Naive B cell (primary cell): ENCODE measurements around the gene NOL4L. TPM values are rescaled to one million over a fixed set of nuclear protein-coding genes. Genes with fewer than 3 reads are reported as not detected.

ENCODE experiments used
- ATAC-seq, 2 donors: fragments of 150-1000 bp; cut with Tn5 transposase; 2 replicates each; pipeline ENCODE4 v1.10.0; 2021; ENCODE audit warnings: low read depth in 2 of 2, mild to moderate bottlenecking in 2 of 2, moderate library complexity in 2 of 2
- DNase-seq: peaks from one replicate; pipeline ENCODE4 v3.0.0; 2022
- H3K27ac Mint-ChIP-seq, 6 donors: one replicate each; pipeline ENCODE4 v1.8.0; 2020 to 2022; ENCODE audit warnings: mild to moderate bottlenecking in 6 of 6, mixed read lengths in 6 of 6, moderate library complexity in 5 of 6, inconsistent platforms in 2 of 6
- H3K27me3 Mint-ChIP-seq, 3 donors: one replicate each; pipeline ENCODE4 v1.8.0; 2021 to 2022; ENCODE audit warnings: mixed read lengths in 3 of 3, mild to moderate bottlenecking in 1 of 3
- H3K36me3 Mint-ChIP-seq, 2 donors: one replicate each; pipeline ENCODE4 v1.8.0; 2020 to 2022; ENCODE audit warnings: mixed read lengths in 2 of 2, inconsistent platforms in 1 of 2, mild to moderate bottlenecking in 1 of 2
- H3K4me1 Mint-ChIP-seq, 3 donors: one replicate each; pipeline ENCODE4 v1.8.0; 2020 to 2022; ENCODE audit warnings: mixed read lengths in 3 of 3, inconsistent platforms in 1 of 3, mild to moderate bottlenecking in 1 of 3, moderate library complexity in 1 of 3
- H3K4me3 Mint-ChIP-seq, 8 donors: one replicate each; pipeline ENCODE4 v1.8.0; 2020 to 2022; ENCODE audit warnings: mild to moderate bottlenecking in 8 of 8, mixed read lengths in 8 of 8, moderate library complexity in 8 of 8, inconsistent platforms in 2 of 8
- H3K9me3 Mint-ChIP-seq, 7 donors: one replicate each; pipeline ENCODE4 v1.8.0; 2020 to 2022; ENCODE audit warnings: mixed read lengths in 7 of 7, mild to moderate bottlenecking in 5 of 7, inconsistent platforms in 2 of 7, moderate library complexity in 1 of 7
- polyA plus RNA-seq, 6 donors: library from polyadenylated mRNA; unstranded; fragments of 300-500 nt; fragmentation: Illumina TruSeq; gene quantifications; one replicate each; pipeline ENCODE4 v1.2.3, GENCODE V29; 2021; ENCODE audit warnings: low read depth in 6 of 6

The NOL4L gene
- polyA plus RNA-seq, 6 donors from 2014 or later: 1.3 to 4.2 (median 1.5) TPM; not detected in 1

DNA sequence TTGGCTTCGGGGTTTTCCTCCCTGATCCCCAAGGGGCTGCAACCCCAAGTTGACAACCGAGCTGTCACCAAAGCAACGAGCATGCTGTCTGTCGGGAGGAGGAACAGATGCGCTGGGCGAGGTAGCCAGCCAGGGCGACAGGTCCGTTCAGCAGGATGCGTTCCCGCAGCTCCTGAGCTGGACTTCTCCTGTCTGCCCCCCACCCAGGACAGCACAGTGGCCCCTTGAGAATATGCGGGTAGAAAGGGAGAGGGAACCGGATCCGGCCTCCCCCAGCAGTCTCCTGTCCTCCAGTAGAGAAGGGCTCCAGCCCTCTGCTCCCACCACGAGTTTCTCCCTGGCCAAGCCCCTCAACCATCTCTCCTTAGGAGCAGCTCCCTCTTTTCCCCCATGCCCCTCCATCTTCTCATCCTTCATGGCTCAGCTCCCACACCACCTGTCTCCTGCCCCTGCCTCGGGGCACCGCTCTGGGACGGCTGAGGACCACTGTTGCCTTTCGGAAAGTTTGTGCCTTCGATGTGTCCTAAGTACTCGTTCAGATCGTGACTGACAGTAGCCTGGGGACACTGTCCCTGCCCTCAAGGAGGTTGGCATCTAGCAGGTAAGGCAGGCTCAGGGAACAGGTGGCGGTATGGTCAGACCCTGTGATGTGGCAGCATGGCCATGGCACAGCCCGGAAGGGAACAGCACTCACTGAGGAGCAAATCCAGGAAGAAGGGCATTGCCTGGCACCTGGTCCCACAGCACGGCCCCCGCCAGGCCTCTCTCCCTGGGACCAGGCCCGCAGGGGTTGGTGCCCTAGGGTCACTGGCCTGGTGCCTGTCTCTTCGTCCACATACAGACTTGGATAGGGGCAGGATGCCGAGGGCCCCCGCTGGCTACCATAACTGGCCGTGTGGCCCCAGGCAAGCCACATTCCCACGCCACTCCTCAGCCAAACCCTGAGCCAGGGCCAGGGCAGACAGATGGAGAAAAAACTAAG, 130.7 kb downstream of the NOL4L start:
- peaks cover 4 to 28% (median 25%) of the 10 kb centered on the region in 3 donors for H3K4me1 Mint-ChIP-seq
- no peak for DNase-seq
- no peak overlapping the region for H3K4me3 Mint-ChIP-seq
- no peaks in the 10 kb centered on the region for H3K36me3 Mint-ChIP-seq
- ATAC-seq: no peak
- H3K27ac Mint-ChIP-seq: peak overlapping the region in 4 of 6 donors; percentile 14 to 85 (median 21)
- no peaks in the 10 kb centered on the region for H3K9me3 Mint-ChIP-seq
- H3K27me3 Mint-ChIP-seq: no peaks in the 10 kb centered on the region

DNA sequence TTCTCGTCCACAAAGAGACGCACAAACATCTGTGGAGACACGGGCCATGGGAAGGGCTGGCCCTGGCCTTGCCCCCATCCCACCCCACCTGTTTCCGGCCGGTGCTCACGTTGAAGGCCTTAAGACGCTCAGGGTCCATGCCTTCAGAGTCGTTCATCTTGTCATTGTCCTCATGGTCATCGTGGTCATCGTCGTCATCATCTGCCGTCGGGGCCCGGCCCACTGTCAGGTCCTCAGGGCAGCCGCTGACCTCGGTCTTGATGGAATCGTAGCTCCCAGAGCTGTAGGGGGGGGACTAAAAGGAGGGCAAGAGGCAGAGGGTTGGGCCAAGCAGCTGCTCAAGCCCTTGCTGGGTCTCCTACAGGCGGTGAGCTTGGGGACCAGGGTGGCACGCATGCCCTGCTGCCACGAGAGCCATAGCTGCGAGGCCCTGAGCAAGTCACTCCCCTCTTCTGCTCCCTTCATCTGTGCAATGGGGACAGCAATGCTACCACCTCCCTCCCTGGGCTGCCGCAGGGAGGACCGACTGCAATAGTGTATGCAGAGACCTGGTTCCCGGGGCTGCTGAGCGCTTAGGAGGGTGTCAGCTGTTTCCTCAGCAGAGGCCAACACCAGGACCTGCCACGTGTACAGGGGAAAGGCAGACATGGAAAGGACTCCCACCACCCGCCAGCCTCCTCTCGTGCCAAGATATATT, 131.5 kb downstream of the NOL4L start:
- no peaks in the 10 kb centered on the region for H3K27me3 Mint-ChIP-seq
- no peaks in the 10 kb centered on the region for H3K36me3 Mint-ChIP-seq
- no peak overlapping the region for H3K4me3 Mint-ChIP-seq
- peaks cover 4 to 27% (median 23%) of the 10 kb centered on the region in 3 donors for H3K4me1 Mint-ChIP-seq
- ATAC-seq (no peak), DNase-seq (no peak)
- H3K27ac Mint-ChIP-seq: peak overlapping the region in 1 of 6 donors; percentile 26
- no peaks in the 10 kb centered on the region for H3K9me3 Mint-ChIP-seq

DNA sequence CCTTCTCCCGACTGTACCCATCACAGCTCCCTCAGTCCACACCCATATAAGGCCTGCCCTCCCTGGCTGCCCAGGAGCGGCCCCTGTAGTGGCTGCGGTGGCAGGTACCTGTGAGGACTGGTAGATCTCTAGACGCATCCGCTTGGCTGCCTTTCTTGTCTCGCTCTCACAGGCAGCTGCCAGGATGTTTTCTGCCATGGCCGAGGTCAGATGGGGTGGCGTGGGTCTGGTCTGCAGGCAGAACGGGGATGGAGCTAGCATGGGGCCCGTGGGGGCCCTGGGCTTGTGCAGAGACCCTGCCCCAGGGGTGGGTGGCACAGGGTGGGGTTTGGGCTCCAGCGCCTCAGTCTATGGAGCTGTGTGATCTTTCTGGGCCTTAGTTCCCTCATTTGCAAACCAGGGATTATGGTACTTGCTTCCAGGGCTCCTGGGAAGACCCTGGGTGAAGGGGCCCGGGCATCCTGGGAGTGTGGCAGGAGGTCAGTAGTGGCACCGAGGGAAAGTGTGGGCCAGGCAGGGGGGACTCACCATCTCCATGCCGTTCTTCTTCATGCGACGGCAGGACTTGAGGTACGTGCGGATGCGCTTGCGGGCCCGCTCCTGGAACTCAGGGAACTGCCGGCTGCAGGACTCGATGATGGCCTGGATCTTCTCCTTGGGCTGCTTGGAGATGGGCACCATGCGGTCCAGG, 132.2 kb downstream of the NOL4L start:
- Mint-ChIP-seq H3K9me3 (no peaks in the 10 kb centered on the region), H3K27me3 (no peaks in the 10 kb centered on the region), H3K27ac (peak overlapping the region in 1 of 6 donors; percentile 22), H3K36me3 (no peaks in the 10 kb centered on the region), H3K4me3 (no peak overlapping the region), H3K4me1 (peaks cover 0 to 20% (median 16%) of the 10 kb centered on the region in 3 donors)
- DNase-seq (no peak), ATAC-seq (no peak)

DNA sequence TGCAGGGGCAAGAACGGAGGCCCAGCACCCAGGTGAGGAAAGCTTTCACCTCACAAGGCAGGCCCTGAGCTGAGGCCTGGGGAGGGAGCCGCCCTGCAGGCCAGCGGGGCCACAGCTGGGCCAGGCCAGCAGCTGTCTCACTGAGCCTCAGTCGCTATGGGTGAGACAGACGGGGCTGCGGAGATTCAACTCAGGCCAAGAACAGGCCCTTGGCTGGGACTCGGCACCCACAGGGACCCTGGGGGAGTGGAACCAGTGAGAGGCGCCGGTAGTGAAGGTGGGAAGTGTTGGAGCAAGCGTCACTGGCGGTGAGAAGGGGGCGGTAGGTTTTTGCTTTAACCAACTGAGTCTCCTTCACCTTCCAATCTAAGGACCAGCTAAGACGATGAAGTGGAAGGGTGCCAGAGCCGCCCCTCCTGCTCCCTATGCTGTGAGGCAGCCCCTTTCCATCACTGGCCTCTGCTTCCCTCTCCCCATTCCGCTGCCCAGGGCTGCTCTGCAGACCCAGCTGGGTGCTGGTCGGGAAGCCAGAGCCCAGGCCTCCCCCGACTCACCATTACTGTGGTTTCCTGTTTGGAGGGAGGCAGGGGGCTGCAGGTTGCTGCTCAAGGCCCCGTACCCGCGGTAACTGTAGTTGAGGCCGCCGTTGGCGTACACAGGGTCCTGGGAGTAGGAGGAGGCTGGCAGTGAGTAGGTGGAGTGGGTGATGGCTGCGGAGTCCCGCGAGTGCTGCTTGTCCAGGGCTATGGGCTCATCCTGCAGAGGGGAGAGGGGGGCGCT, 133.3 kb downstream of the NOL4L start:
- H3K27me3 Mint-ChIP-seq: no peaks in the 10 kb centered on the region
- no peaks in the 10 kb centered on the region for H3K36me3 Mint-ChIP-seq
- peak overlapping the region in 1 of 8 donors; percentile 60 for H3K4me3 Mint-ChIP-seq
- no peak overlapping the region for H3K27ac Mint-ChIP-seq
- H3K4me1 Mint-ChIP-seq: peaks cover 2 to 16% (median 10%) of the 10 kb centered on the region in 3 donors
- DNase-seq (no peak), ATAC-seq (no peak)
- no peaks in the 10 kb centered on the region for H3K9me3 Mint-ChIP-seq

DNA sequence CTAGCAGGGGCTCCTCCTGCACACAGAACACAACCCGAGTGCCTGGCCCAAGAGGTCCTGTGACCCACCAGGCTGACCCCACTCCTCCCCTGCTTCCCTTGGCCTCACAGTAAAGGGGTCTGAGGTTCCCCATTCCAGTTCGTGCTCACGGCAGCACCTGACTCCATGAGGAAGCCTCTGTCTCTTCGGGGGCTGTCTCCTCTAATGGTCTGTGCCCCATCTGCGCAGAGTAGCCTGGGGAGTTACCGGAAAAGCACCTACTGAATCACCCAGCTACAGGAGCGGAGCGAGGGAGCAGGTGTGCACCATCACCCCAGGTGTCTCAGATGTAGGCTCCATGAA, 133.8 kb downstream of the NOL4L start:
- no peaks in the 10 kb centered on the region for H3K36me3 Mint-ChIP-seq
- no peaks in the 10 kb centered on the region for H3K9me3 Mint-ChIP-seq
- H3K27ac Mint-ChIP-seq: peak overlapping the region in 2 of 6 donors; percentile 78 to 84
- H3K4me1 Mint-ChIP-seq: peaks cover 6 to 16% (median 10%) of the 10 kb centered on the region in 3 donors
- H3K27me3 Mint-ChIP-seq: no peaks in the 10 kb centered on the region
- ATAC-seq (no peak), DNase-seq (no peak)
- peak overlapping the region in 1 of 8 donors; percentile 60 for H3K4me3 Mint-ChIP-seq

DNA sequence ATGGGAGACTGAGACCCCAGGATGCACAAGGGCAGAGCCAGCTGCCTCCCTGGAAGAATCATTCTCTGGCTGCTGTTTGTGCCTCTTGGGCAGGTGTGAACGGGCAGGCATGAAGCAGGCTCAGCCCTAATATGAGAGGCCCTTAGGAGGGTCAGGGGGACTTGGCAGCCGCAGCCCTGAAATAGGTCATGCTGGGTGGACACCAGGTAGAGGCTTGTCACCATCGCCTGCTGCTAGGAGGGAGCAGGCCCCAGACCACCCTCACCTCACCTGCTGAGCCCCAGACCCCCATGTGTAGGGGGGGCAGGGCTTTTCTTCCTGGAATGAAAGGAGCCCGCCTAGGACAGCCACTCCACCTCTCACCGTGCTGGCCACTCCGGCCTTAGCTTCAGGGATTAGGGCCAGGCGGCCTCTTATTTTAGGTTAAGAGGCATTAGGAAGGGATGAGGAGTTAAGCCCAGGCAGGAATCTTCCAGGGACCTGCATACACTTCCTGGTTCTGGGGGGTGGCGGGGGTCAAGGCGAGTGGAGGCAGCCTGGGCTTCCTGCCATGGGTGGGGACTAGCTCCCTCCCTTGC, 134.6 kb downstream of the NOL4L start:
- ATAC-seq (no peak), DNase-seq (no peak)
- H3K27ac Mint-ChIP-seq: peak overlapping the region in 3 of 6 donors; percentile 32 to 74 (median 51)
- H3K9me3 Mint-ChIP-seq: no peaks in the 10 kb centered on the region
- no peak overlapping the region for H3K4me3 Mint-ChIP-seq
- no peaks in the 10 kb centered on the region for H3K27me3 Mint-ChIP-seq
- H3K4me1 Mint-ChIP-seq: peaks cover 12 to 17% (median 12%) of the 10 kb centered on the region in 3 donors
- no peaks in the 10 kb centered on the region for H3K36me3 Mint-ChIP-seq

DNA sequence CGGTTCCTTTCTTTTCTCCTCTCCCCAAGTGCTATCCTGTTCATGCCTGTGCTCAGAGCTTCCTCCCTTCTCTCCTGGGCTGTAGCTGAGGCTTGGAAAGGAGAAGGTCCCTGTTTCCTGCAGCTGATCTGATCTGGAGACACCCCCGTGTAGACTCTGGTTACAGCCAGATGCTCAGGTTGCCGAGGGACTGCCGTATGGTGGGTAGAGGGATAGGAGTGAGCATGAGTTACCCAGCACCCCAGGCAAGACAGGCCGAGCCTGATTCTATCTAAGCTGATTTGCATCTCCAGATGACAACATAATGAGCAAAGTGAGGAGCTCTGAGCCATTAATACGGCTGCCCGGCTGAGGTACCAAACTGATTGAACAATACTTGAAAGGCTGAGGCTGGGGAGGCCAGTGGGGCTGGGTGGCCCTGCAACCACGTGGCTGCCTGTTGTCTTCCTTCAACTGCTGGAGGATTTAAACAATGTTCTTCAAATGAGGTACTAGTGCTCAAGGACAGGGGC, 135.2 kb downstream of the NOL4L start:
- Mint-ChIP-seq H3K4me1 (peaks cover 18 to 20% (median 19%) of the 10 kb centered on the region in 3 donors), H3K27me3 (no peaks in the 10 kb centered on the region), H3K36me3 (no peaks in the 10 kb centered on the region), H3K9me3 (no peaks in the 10 kb centered on the region), H3K4me3 (peak overlapping the region in 2 of 8 donors; percentile 17 to 61), H3K27ac (peak overlapping the region; percentile 26 to 74 (median 42))
- DNase-seq (no peak), ATAC-seq (no peak)

DNA sequence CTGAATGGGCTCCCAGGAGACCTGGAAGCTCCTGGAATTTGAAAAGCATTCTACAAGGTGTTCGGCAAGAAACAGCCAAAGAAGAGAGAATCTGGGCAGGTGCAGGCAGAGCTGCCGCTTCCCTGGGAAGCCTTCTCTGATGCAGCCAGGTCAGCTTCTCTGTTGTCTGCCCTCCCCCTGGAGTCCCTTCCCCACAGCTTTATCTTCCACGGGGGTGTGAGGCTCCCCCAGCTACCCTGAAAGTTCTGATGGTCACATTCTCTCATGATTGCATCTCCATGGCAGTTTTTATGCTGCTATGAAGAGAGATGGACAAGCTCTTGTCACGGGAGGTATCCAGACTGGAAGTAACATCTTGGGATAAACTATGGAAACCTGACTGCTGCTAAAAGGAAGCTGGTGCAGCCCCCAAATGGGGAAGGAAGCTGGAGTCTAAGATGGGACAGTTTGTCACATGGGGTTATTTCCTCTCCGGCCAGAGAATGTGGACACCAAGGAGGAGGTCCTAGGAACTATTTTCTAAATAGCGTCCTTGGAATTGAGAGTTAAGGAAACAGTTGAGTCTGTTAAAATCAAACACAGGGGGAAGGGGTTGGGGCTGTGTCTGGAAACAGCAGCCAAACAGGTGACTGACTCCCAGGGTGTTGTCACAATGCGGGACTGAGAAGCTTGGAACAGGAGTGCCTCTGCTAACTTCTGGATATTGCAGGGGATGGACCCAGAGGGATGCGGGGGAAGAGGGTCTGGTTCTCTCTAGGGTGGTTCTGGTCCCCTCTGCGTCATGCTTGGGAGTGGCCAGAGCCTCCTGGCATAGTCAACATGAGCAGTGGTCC, 135.9 kb downstream of the NOL4L start:
- H3K4me1 Mint-ChIP-seq: peaks cover 16 to 25% (median 19%) of the 10 kb centered on the region in 3 donors
- ATAC-seq (no peak), DNase-seq (no peak)
- H3K36me3 Mint-ChIP-seq: no peaks in the 10 kb centered on the region
- H3K9me3 Mint-ChIP-seq: no peaks in the 10 kb centered on the region
- H3K27me3 Mint-ChIP-seq: no peaks in the 10 kb centered on the region
- peak overlapping the region in 4 of 6 donors; percentile 38 to 63 (median 54) for H3K27ac Mint-ChIP-seq
- H3K4me3 Mint-ChIP-seq: peak overlapping the region in 1 of 8 donors; percentile 42

DNA sequence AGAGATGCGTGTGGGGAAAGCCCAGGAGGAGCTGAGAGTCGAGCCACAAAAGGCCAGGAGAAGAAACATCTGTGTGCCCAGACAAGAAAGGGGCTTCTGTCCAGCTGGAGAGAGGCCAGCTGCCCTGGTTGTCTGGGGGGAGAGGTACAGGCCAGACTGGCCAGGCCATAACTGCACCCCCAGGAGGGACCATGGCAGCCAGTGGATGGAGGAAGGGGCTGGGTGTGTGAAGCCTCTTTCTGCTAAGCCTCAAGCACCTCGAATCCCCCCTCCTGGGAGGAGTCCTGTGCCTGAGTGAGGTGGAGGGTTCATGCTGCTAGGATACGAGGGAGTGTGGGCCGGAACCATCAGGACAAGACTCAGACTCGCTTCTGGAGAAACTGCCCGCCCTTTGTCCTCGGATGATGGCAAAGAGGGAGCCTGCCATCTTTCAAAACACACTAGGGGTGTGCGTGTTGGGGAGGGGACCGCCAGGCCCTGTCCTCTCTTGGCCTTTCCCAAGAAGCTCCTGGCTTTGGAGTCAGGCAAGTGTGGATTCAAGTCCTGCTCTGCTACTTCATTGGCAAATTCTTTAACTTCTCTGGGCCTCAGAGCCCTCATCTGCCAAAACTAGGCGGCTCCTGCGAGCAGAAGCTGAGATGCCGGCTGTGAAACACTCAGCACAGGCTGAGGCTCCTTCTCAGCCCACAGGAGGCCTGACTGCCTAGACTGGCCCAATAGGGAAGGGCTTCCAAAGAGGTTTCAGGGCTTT, 136.7 kb downstream of the NOL4L start:
- Mint-ChIP-seq H3K36me3 (no peaks in the 10 kb centered on the region), H3K9me3 (no peaks in the 10 kb centered on the region), H3K4me3 (peak overlapping the region in 1 of 8 donors; percentile 42), H3K27me3 (no peaks in the 10 kb centered on the region), H3K27ac (peak overlapping the region in 3 of 6 donors; percentile 32 to 87 (median 63)), H3K4me1 (peaks cover 22 to 33% (median 24%) of the 10 kb centered on the region in 3 donors)
- no peak for ATAC-seq
- no peak for DNase-seq

DNA sequence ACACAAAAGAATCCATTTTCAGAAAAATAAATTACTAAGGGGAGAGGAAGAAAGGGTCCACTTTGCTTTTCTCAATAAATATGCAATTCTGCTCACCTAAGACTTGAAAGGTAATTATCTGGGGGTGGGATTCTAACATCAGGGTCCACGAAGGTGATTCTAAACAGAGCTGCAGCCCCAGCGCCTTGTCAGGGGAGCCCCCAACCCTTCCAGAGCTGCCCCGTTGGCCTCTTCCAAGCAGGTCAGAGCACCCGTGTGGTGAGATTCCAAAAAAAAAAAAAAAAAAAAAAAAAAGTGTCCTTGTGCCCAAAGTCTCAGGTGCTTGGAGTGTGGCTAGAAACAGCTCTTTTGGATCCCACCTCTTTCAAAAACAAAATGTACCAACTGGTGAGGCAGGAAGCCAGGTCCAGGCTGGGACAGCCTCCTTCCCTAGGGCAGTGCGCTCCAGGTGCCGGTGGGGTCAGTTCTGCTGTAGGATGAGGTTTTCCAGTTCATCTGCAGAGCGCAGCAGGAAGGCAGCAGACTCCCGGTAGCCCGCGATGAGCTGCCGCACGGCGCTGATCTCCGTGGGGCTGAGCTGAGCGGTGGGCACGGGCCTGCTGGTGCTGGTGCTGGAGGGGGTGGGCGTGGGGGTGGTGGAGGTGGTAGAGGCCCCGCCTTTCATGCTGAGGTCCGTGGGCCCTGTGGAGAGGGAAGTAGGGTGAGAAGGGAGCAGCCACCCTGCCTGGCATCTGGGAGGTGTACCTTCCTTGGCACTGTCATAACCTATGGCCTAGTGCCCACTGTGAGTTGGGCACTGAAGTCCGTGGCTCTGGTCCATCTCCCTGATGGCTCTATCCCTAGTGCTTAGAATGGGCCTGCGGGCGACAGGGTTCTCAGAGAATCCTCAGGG, 137.8 kb downstream of the NOL4L start:
- no peaks in the 10 kb centered on the region for H3K27me3 Mint-ChIP-seq
- peaks cover 27 to 44% (median 35%) of the 10 kb centered on the region in 3 donors for H3K4me1 Mint-ChIP-seq
- no peaks in the 10 kb centered on the region for H3K9me3 Mint-ChIP-seq
- peak overlapping the region in 4 of 6 donors; percentile 42 to 77 (median 55) for H3K27ac Mint-ChIP-seq
- ATAC-seq: no peak
- DNase-seq: no peak
- no peaks in the 10 kb centered on the region for H3K36me3 Mint-ChIP-seq
- no peak overlapping the region for H3K4me3 Mint-ChIP-seq
